GM23338 (cell line): ENCODE measurements around the gene CDX1. TPM values are rescaled to one million over a fixed set of nuclear protein-coding genes. Genes with fewer than 3 reads are reported as not detected.

Experiments used
- ATAC-seq: fragments of 200-7000 bp; cut with Tn5 transposase; 3 replicates; pipeline ENCODE4 v1.9.1; 2020
- DNase-seq: peaks from one replicate; pipeline ENCODE4 v3.0.0-alpha.2; 2015; ENCODE audit warnings: low spot score
- H2AFZ ChIP-seq: fragments of 200-600 bp; sonication (generic); 2 replicates; pipeline ENCODE4 v1.8.0; 2016; ENCODE audit warnings: antibody characterized with exemption, mild to moderate bottlenecking, moderate library complexity
- H3F3A ChIP-seq: fragments of 200-600 bp; sonication (generic); replicated peaks from 2 replicates; pipeline ENCODE4 v1.8.0; 2017; ENCODE audit warnings: antibody characterized with exemption, mixed run types, low read depth
- H3K27ac ChIP-seq: fragments of 200-600 bp; sonication (generic); 2 replicates; pipeline ENCODE4 v1.6.1; 2016; ENCODE audit warnings: low read depth
- H3K27me3 ChIP-seq: fragments of 200-600 bp; sonication (generic); 2 replicates; pipeline ENCODE4 v1.8.0; 2016; ENCODE audit warnings: mild to moderate bottlenecking, mixed run types, moderate library complexity; ENCODE audit not compliant: insufficient read depth
- H3K36me3 ChIP-seq: fragments of 200-600 bp; sonication (generic); 2 replicates; pipeline ENCODE4 v1.8.0; 2016; ENCODE audit warnings: mild to moderate bottlenecking; ENCODE audit not compliant: insufficient read depth
- H3K4me1 ChIP-seq: fragments of 200-600 bp; sonication (generic); 2 replicates; pipeline ENCODE4 v1.8.0; 2016; ENCODE audit warnings: mild to moderate bottlenecking, moderate library complexity; ENCODE audit not compliant: insufficient read depth
- H3K4me2 ChIP-seq: fragments of 200-600 bp; sonication (generic); 2 replicates; pipeline ENCODE4 v1.7.1; 2017; ENCODE audit warnings: mixed run types
- H3K4me3 ChIP-seq: fragments of 200-600 bp; sonication (generic); 2 replicates; pipeline ENCODE4 v1.6.1; 2016; ENCODE audit warnings: mixed run types
- H3K79me2 ChIP-seq: fragments of 200-600 bp; sonication (generic); replicated peaks from 2 replicates; pipeline ENCODE4 v1.8.0; 2017; ENCODE audit warnings: mild to moderate bottlenecking; ENCODE audit not compliant: insufficient read depth
- H3K9me2 ChIP-seq: fragments of 200-600 bp; sonication (generic); 2 replicates; pipeline ENCODE4 v1.8.0; 2017; ENCODE audit not compliant: insufficient read depth
- H4K20me1 ChIP-seq: fragments of 200-600 bp; sonication (generic); replicated peaks from 2 replicates; pipeline ENCODE4 v1.8.0; 2017; ENCODE audit warnings: mild to moderate bottlenecking; ENCODE audit not compliant: insufficient read depth
- H3K27ac Mint-ChIP-seq: 2 replicates; pipeline ENCODE4 v1.8.0; 2020; ENCODE audit warnings: inconsistent platforms, mild to moderate bottlenecking, moderate library complexity, mixed read lengths
- H3K27me3 Mint-ChIP-seq: 3 replicates; pipeline ENCODE4 v1.8.0; 2022; ENCODE audit warnings: low read depth, mild to moderate bottlenecking, moderate library complexity, mixed read lengths, inconsistent platforms; ENCODE audit not compliant: insufficient read depth, poor library complexity
- H3K36me3 Mint-ChIP-seq: 3 replicates; pipeline ENCODE4 v1.8.0; 2021; ENCODE audit warnings: low read depth, mild to moderate bottlenecking, inconsistent platforms, moderate library complexity, mixed read lengths
- H3K4me1 Mint-ChIP-seq: 3 replicates; pipeline ENCODE4 v1.8.0; 2020; ENCODE audit warnings: mild to moderate bottlenecking, inconsistent platforms, mixed read lengths
- H3K4me3 Mint-ChIP-seq: 3 replicates; pipeline ENCODE4 v1.8.0; 2021; ENCODE audit warnings: moderate library complexity, mild to moderate bottlenecking, inconsistent platforms, mixed read lengths
- H3K9me3 Mint-ChIP-seq: 3 replicates; pipeline ENCODE4 v1.8.0; 2020; ENCODE audit warnings: moderate library complexity, mild to moderate bottlenecking, inconsistent platforms, mixed read lengths
- CREB1 ChIP-seq: fragments of 250-450 bp; sonication (Bioruptor Pico); IDR thresholded peaks from 2 replicates; pipeline ENCODE4 v1.5.0; 2020; ENCODE audit warnings: low read depth, mild to moderate bottlenecking, moderate library complexity
- EZH2 ChIP-seq: fragments of 200-600 bp; sonication (generic); IDR thresholded peaks from one replicate; pipeline ENCODE4 v1.8.0; 2017; ENCODE audit warnings: antibody characterized with exemption, mild to moderate bottlenecking, low read depth; ENCODE audit not compliant: unreplicated experiment
- EZH2phosphoT487 ChIP-seq: fragments of 200-600 bp; sonication (generic); IDR thresholded peaks from one replicate; pipeline ENCODE4 v1.8.1; 2018; ENCODE audit warnings: antibody characterized with exemption; ENCODE audit not compliant: unreplicated experiment
- JUNB ChIP-seq: IDR thresholded peaks from one replicate; pipeline ENCODE4 v1.6.1; 2016; ENCODE audit warnings: antibody characterized with exemption; ENCODE audit not compliant: unreplicated experiment
- NANOG ChIP-seq: IDR thresholded peaks from 2 replicates; pipeline ENCODE4 v1.6.1; 2016; ENCODE audit warnings: antibody characterized with exemption, borderline replicate concordance
- ZNF114 ChIP-seq: fragments of 250-450 bp; sonication (Bioruptor Pico); IDR thresholded peaks from 2 replicates; pipeline ENCODE4 v1.5.0; 2020; ENCODE audit warnings: mild to moderate bottlenecking, moderate library complexity
- ZNF331 ChIP-seq: fragments of 250-450 bp; sonication (Bioruptor Pico); IDR thresholded peaks from 2 replicates; pipeline ENCODE4 v1.5.0; 2020; ENCODE audit warnings: low read depth, mild to moderate bottlenecking, moderate library complexity
- polyA plus RNA-seq: library from polyadenylated mRNA; unstranded; fragments of >200 nt; fragmentation: Nextera tagmentation; extraction: Ambion mirVana; gene quantifications from 2 replicates; pipeline ENCODE4 v1.2.1, GENCODE V29; 2016
- total RNA-seq: library from RNA; depleted of rRNA; stranded (reverse); fragments of >200 nt; shearing (Covaris generic); gene quantifications from 2 replicates; pipeline ENCODE4 v1.2.3, GENCODE V29; 2014
- TF ChIP-seq, protein P1 (sequence below), 2 experiments: fragments of 200-600 bp in 1 of 2; sonication (generic) in 1 of 2; conservative IDR thresholded peaks; 2 replicates each; pipeline versions ENCODE4 v1.5.1 to v1.6.1; 2016 to 2017; ENCODE audit warnings: antibody characterized with exemption in 2 of 2, low read depth in 2 of 2, mild to moderate bottlenecking in 2 of 2, moderate library complexity in 1 of 2
- TF ChIP-seq, protein P2 (sequence below): fragments of 250-450 bp; sonication (Bioruptor Pico); IDR thresholded peaks from 2 replicates; pipeline ENCODE4 v1.5.0; 2020; ENCODE audit warnings: mild to moderate bottlenecking, moderate library complexity
- TF ChIP-seq, protein P3 (sequence below): IDR thresholded peaks from one replicate; pipeline ENCODE4 v1.6.1; 2018; ENCODE audit warnings: antibody characterized with exemption; ENCODE audit not compliant: unreplicated experiment

Gene CDX1
- total and polyA plus RNA-seq, 2 experiments from 2014 or later, result not detected

DNA sequence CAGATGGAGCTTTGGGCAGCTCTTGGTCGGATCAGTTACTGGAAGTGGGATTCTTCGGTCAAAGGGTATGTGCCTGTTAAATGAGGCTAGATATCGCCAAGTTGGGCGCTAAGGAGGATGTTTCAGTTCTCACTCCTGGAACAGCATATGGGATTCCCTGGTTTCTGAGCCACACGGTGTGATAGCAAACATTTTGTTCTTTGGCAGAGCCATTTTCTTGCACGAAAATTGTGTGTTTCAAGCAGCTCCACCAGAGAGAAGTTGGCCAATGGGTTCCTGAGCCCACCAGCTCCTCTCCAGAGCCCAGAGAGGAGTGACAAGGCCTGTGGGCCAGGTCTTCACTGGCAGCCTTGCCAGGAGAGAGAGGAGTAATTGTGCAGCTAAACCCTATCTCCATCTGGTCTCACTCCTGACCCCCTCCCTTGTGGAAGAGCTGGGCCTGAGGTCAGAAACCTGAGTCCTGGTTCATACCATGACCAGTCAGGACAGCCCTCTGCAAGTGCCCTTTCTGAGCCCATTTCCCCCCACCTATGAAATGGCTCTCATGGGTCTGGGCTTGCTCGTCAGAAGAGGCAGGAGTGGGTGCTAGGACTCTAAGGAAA is 12.5 kb downstream of the CDX1 start (continued):
- TF ChIP-seq EZH2phosphoT487, result no peak
- TF ChIP-seq, protein P1, sequence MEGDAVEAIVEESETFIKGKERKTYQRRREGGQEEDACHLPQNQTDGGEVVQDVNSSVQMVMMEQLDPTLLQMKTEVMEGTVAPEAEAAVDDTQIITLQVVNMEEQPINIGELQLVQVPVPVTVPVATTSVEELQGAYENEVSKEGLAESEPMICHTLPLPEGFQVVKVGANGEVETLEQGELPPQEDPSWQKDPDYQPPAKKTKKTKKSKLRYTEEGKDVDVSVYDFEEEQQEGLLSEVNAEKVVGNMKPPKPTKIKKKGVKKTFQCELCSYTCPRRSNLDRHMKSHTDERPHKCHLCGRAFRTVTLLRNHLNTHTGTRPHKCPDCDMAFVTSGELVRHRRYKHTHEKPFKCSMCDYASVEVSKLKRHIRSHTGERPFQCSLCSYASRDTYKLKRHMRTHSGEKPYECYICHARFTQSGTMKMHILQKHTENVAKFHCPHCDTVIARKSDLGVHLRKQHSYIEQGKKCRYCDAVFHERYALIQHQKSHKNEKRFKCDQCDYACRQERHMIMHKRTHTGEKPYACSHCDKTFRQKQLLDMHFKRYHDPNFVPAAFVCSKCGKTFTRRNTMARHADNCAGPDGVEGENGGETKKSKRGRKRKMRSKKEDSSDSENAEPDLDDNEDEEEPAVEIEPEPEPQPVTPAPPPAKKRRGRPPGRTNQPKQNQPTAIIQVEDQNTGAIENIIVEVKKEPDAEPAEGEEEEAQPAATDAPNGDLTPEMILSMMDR (conservative IDR thresholded peaks at IDR 0.05; ENCODE audit: low read depth in 2 of 2), result no peak
- TF ChIP-seq JUNB, result no peak
- no peak for TF ChIP-seq NANOG

DNA sequence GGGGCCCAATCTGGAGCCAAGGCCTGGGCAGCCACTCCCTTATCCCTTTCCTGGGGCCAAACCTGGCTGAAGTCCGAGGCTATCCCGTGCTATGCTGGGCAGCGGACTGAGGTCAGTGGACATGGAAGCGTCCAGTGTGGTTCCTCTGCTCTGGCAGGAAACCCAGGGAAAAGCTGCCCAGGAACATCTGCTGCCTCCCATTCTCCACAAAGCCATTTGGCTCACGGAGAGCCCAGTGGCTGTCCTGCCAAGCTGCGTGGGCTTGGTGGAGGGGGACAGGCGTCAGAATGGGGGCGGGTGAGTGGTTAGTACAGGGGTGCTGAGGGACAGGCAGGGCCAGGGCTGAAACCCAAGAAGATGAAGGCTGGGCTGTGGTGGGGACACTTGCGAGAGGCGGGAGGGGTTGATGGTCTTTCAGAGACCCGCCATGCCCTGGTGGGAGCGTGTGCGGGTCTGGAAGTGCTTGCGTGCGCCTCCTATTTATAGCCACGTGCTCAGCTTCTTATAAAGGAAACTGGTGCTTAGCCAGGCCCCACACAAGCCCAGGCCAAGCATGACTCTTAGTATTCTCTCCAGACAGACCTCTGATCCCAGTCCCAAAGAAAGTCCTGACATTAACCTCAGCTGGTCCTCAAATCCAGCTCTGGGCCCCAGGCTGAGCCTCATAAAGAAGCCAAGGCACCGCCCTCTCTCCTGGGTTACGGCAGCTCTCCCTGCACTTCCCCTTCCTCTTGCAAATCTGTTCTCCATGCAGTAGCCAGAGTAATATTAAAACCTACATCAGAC is 13.9 kb downstream of the CDX1 start:
- Histone ChIP-seq H4K20me1 (no peaks in the 10 kb centered on the region), H3K4me1 (peaks cover under 1% of the 10 kb centered on the region; the same call in 1 of the 2 replicates), H3K27ac (no peak overlapping the region), H3F3A (no peaks in the 10 kb centered on the region), H3K36me3 (no peaks in the 10 kb centered on the region), H3K79me2 (no peaks in the 10 kb centered on the region), H3K27me3 (no peaks in the 10 kb centered on the region), H3K9me2 (no peaks in the 10 kb centered on the region), H2AFZ (no peak overlapping the region), H3K4me2 (no peak overlapping the region), H3K4me3 (no peak overlapping the region)
- Mint-ChIP-seq H3K27ac (no peak overlapping the region), H3K4me1 (peaks cover 12% of the 10 kb centered on the region), H3K36me3 (no peaks in the 10 kb centered on the region), H3K4me3 (no peak overlapping the region), H3K27me3 (peaks cover 17% of the 10 kb centered on the region), H3K9me3 (no peaks in the 10 kb centered on the region)
- ATAC-seq (no peak), DNase-seq (no peak)
- no peak for TF ChIP-seq EZH2
- TF ChIP-seq EZH2phosphoT487, result no peak
- TF ChIP-seq, protein P2, sequence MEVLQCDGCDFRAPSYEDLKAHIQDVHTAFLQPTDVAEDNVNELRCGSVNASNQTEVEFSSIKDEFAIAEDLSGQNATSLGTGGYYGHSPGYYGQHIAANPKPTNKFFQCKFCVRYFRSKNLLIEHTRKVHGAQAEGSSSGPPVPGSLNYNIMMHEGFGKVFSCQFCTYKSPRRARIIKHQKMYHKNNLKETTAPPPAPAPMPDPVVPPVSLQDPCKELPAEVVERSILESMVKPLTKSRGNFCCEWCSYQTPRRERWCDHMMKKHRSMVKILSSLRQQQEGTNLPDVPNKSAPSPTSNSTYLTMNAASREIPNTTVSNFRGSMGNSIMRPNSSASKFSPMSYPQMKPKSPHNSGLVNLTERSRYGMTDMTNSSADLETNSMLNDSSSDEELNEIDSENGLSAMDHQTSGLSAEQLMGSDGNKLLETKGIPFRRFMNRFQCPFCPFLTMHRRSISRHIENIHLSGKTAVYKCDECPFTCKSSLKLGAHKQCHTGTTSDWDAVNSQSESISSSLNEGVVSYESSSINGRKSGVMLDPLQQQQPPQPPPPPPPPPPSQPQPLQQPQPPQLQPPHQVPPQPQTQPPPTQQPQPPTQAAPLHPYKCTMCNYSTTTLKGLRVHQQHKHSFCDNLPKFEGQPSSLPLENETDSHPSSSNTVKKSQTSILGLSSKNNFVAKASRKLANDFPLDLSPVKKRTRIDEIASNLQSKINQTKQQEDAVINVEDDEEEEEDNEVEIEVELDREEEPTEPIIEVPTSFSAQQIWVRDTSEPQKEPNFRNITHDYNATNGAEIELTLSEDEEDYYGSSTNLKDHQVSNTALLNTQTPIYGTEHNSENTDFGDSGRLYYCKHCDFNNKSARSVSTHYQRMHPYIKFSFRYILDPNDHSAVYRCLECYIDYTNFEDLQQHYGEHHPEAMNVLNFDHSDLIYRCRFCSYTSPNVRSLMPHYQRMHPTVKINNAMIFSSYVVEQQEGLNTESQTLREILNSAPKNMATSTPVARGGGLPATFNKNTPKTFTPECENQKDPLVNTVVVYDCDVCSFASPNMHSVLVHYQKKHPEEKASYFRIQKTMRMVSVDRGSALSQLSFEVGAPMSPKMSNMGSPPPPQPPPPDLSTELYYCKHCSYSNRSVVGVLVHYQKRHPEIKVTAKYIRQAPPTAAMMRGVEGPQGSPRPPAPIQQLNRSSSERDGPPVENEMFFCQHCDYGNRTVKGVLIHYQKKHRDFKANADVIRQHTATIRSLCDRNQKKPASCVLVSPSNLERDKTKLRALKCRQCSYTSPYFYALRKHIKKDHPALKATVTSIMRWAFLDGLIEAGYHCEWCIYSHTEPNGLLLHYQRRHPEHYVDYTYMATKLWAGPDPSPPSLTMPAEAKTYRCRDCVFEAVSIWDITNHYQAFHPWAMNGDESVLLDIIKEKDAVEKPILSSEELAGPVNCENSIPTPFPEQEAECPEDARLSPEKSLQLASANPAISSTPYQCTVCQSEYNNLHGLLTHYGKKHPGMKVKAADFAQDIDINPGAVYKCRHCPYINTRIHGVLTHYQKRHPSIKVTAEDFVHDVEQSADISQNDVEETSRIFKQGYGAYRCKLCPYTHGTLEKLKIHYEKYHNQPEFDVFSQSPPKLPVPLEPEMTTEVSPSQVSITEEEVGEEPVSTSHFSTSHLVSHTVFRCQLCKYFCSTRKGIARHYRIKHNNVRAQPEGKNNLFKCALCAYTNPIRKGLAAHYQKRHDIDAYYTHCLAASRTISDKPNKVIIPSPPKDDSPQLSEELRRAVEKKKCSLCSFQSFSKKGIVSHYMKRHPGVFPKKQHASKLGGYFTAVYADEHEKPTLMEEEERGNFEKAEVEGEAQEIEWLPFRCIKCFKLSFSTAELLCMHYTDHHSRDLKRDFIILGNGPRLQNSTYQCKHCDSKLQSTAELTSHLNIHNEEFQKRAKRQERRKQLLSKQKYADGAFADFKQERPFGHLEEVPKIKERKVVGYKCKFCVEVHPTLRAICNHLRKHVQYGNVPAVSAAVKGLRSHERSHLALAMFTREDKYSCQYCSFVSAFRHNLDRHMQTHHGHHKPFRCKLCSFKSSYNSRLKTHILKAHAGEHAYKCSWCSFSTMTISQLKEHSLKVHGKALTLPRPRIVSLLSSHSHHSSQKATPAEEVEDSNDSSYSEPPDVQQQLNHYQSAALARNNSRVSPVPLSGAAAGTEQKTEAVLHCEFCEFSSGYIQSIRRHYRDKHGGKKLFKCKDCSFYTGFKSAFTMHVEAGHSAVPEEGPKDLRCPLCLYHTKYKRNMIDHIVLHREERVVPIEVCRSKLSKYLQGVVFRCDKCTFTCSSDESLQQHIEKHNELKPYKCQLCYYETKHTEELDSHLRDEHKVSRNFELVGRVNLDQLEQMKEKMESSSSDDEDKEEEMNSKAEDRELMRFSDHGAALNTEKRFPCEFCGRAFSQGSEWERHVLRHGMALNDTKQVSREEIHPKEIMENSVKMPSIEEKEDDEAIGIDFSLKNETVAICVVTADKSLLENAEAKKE (CRISPR knock-in tag), result no peak
- no peak for TF ChIP-seq CREB1 (CRISPR knock-in tag)
- no peak for TF ChIP-seq ZNF331 (CRISPR knock-in tag)
- TF ChIP-seq, protein P3, sequence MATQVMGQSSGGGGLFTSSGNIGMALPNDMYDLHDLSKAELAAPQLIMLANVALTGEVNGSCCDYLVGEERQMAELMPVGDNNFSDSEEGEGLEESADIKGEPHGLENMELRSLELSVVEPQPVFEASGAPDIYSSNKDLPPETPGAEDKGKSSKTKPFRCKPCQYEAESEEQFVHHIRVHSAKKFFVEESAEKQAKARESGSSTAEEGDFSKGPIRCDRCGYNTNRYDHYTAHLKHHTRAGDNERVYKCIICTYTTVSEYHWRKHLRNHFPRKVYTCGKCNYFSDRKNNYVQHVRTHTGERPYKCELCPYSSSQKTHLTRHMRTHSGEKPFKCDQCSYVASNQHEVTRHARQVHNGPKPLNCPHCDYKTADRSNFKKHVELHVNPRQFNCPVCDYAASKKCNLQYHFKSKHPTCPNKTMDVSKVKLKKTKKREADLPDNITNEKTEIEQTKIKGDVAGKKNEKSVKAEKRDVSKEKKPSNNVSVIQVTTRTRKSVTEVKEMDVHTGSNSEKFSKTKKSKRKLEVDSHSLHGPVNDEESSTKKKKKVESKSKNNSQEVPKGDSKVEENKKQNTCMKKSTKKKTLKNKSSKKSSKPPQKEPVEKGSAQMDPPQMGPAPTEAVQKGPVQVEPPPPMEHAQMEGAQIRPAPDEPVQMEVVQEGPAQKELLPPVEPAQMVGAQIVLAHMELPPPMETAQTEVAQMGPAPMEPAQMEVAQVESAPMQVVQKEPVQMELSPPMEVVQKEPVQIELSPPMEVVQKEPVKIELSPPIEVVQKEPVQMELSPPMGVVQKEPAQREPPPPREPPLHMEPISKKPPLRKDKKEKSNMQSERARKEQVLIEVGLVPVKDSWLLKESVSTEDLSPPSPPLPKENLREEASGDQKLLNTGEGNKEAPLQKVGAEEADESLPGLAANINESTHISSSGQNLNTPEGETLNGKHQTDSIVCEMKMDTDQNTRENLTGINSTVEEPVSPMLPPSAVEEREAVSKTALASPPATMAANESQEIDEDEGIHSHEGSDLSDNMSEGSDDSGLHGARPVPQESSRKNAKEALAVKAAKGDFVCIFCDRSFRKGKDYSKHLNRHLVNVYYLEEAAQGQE, result no peak
- no peak for TF ChIP-seq ZNF114 (CRISPR knock-in tag)
- no peak for TF ChIP-seq JUNB
- TF ChIP-seq NANOG, result no peak
